ENCODE results near the gene VPS11.

The VPS11 gene

GRCh38 chr11:119126675-119127268, 59.2 kb downstream of the VPS11 start:
- DNase-seq, result no peak

DNA sequence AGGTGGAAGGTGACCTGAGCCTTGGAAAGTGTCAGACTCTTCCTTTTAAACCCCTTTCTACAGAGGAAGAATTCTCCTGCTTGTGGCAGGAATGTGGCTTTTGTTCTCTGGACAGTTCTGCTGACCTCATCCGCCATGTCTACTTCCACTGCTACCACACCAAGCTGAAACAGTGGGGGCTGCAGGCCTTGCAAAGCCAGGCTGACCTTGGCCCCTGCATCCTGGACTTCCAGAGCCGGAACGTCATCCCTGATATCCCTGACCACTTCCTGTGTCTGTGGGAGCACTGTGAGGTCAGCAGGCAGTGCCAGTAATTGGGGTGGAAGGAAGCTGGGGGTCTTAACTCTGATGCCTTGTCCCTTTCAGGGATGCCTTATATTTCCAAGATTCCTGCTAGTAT, 63.0 kb downstream of the VPS11 start:
- no peak for DNase-seq

All from 8988T (cell line).